K562 (cell line): ENCODE data around the gene SOX15. TPM values are rescaled to one million over a fixed set of nuclear protein-coding genes. Genes with fewer than 3 reads are reported as not detected.

ENCODE experiments used
- C11orf30 ChIP-seq: fragments of 450-650 bp; IDR thresholded peaks from 2 replicates; pipeline ENCODE4 v1.6.1; 2016; ENCODE audit warnings: low read depth, mild to moderate bottlenecking
- DNMT1 ChIP-seq: fragments of 450-650 bp; IDR thresholded peaks from 2 replicates; pipeline ENCODE4 v1.6.1; 2016; ENCODE audit warnings: antibody characterized with exemption, mild to moderate bottlenecking
- FOXJ3 ChIP-seq: sonication (generic); formaldehyde crosslinking; IDR thresholded peaks from 2 replicates; pipeline ENCODE4 v1.4.0; 2020; ENCODE audit warnings: mild to moderate bottlenecking, missing genetic modification reagents
- LCOR ChIP-seq: sonication (generic); formaldehyde crosslinking; IDR thresholded peaks from 2 replicates; pipeline ENCODE4 v1.8.0; 2022; ENCODE audit warnings: mild to moderate bottlenecking, missing genetic modification reagents
- MXI1 ChIP-seq: IDR thresholded peaks from 2 replicates; pipeline ENCODE4 v1.6.1; 2011; ENCODE audit warnings: low read depth, mild to moderate bottlenecking, improper control_type of control experiment, low read length
- NFE2L1 ChIP-seq: fragments of 450-650 bp; IDR thresholded peaks from 2 replicates; pipeline ENCODE4 v1.6.1; 2016; ENCODE audit warnings: missing genetic modification characterization, low read depth, mild to moderate bottlenecking, missing compliant biosample characterization, moderate library complexity, borderline replicate concordance
- NR2F6 ChIP-seq: fragments of 450-650 bp; formaldehyde crosslinking; IDR thresholded peaks from 2 replicates; pipeline ENCODE4 v1.4.0; 2020; ENCODE audit warnings: mild to moderate bottlenecking
- POLR2B ChIP-seq: fragments of 450-650 bp; IDR thresholded peaks from 2 replicates; pipeline ENCODE4 v1.6.1; 2018; ENCODE audit warnings: low read depth; ENCODE audit not compliant: partially characterized antibody
- RB1 ChIP-seq: fragments of 450-650 bp; IDR thresholded peaks from 2 replicates; pipeline ENCODE4 v1.6.1; 2017; ENCODE audit warnings: low read depth, mild to moderate bottlenecking
- SRSF1 ChIP-seq: fragments of 200-400 bp; formaldehyde crosslinking; IDR thresholded peaks from 2 replicates; pipeline ENCODE4 v1.6.1; 2017; ENCODE audit warnings: mild to moderate bottlenecking, low read depth, low read length, moderate library complexity
- STAT5B ChIP-seq: fragments of 250-450 bp; sonication (Bioruptor Pico); IDR thresholded peaks from 2 replicates; pipeline ENCODE4 v1.8.0; 2021; ENCODE audit warnings: mild to moderate bottlenecking, inconsistent platforms
- ZFP36 ChIP-seq: fragments of 150-350 bp; IDR thresholded peaks from 2 replicates; pipeline ENCODE4 v1.6.1; 2018; ENCODE audit warnings: low read length, low read depth; ENCODE audit not compliant: partially characterized antibody
- ZNF311 ChIP-seq: fragments of 250-450 bp; sonication (Bioruptor Pico); IDR thresholded peaks from 2 replicates; pipeline ENCODE4 v1.4.0; 2020; ENCODE audit warnings: mild to moderate bottlenecking, moderate library complexity
- ZNF668 ChIP-seq: fragments of 250-450 bp; sonication (Bioruptor Pico); IDR thresholded peaks from 2 replicates; pipeline ENCODE4 v1.8.0; 2022; ENCODE audit warnings: mild to moderate bottlenecking, inconsistent platforms
- polyA plus RNA-seq, 8 experiments: library from polyadenylated mRNA; depleted of rRNA in 4 of 8; stranded (reverse) in 5 of 8; unstranded in 3 of 8; fragments of >200 nt; fragmentation: Nextera tagmentation in 2 of 8; fragmentation: Illumina TruSeq in 1 of 8; extraction: Ambion mirVana in 2 of 8; extraction: Trizol in 1 of 8; gene quantifications; 2 replicates each; pipeline versions ENCODE4 v1.2.1 to v1.2.3, GENCODE V29; 2011 to 2014; ENCODE audit warnings: inconsistent platforms in 1 of 8, missing spikeins in 1 of 8
- total RNA-seq, 7 experiments: library from RNA; depleted of rRNA in 6 of 7; stranded (reverse); fragments of >200 nt in 6 of 7; fragmentation: Illumina TruSeq in 2 of 7; extraction: Trizol in 2 of 7; gene quantifications; 2 replicates each; pipeline versions ENCODE4 v1.2.1 to v1.2.3, GENCODE V29; 2011 to 2021; ENCODE audit warnings: low replicate concordance in 1 of 7
- TF ChIP-seq, protein P1 (sequence below): sonication (generic); formaldehyde crosslinking; IDR thresholded peaks from 2 replicates; pipeline ENCODE4 v1.8.1; 2023; ENCODE audit warnings: mild to moderate bottlenecking, missing genetic modification reagents
- TF ChIP-seq, protein P2 (sequence below): sonication (generic); formaldehyde crosslinking; IDR thresholded peaks from 2 replicates; pipeline ENCODE4 v1.8.0; 2022; ENCODE audit warnings: missing genetic modification reagents, mild to moderate bottlenecking, borderline replicate concordance
- TF ChIP-seq, protein P3 (sequence below): fragments of 250-450 bp; sonication (Bioruptor Pico); IDR thresholded peaks from 2 replicates; pipeline ENCODE4 v1.9.0; 2021; ENCODE audit warnings: mild to moderate bottlenecking
- TF ChIP-seq, protein P4 (sequence below): fragments of 250-450 bp; sonication (Bioruptor Pico); IDR thresholded peaks from 2 replicates; pipeline ENCODE4 v1.8.0; 2022; ENCODE audit warnings: moderate library complexity, mild to moderate bottlenecking, inconsistent platforms
- TF ChIP-seq, protein P5 (sequence below), 2 experiments: IDR thresholded peaks in 1 of 2; conservative IDR thresholded peaks in 1 of 2; 2 replicates each; pipeline ENCODE4 v1.6.1; 2016; ENCODE audit warnings: low read depth in 2 of 2, mild to moderate bottlenecking in 1 of 2, missing compliant biosample characterization in 1 of 2, missing genetic modification characterization in 1 of 2, moderate library complexity in 1 of 2

Gene SOX15
- total and polyA plus RNA-seq, 9 of the 15 experiments (the other 6 are each of a cell fraction or from before 2014, with no cell fraction given) = 0.07 to 0.33 (median 0.19) TPM; not detected in 5

DNA sequence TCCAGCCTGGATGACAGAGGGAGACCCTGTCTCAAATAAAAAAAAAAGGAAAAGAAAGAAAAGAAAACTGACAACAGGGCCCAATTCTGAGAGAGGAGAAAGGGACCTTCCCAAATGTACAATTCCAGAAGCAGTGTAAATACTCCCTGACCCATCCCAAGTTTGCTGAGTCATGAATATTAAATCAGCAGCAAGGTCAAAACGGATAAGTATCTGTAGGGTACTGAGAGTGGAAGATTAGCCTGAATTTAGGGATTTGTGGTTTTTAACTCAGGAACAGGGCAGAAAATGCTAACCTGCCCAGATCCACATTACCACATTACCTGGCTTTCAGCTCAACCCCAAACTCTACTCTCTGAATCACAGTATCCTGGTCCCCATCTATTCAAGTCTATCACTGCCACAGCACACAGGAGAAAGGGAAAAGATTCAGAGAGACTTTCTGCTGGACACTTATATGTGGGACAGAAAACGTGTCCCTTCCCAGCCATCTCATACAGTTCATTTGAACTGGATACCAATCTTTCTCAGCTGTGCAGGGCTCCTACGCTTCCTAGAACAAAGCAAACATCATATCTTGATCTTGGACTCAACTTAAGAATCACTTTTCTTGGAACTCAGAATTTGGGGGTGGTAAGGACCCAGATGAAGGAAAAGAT, 21.9 kb upstream of the SOX15 start (continued):
- TF ChIP-seq, protein P1, sequence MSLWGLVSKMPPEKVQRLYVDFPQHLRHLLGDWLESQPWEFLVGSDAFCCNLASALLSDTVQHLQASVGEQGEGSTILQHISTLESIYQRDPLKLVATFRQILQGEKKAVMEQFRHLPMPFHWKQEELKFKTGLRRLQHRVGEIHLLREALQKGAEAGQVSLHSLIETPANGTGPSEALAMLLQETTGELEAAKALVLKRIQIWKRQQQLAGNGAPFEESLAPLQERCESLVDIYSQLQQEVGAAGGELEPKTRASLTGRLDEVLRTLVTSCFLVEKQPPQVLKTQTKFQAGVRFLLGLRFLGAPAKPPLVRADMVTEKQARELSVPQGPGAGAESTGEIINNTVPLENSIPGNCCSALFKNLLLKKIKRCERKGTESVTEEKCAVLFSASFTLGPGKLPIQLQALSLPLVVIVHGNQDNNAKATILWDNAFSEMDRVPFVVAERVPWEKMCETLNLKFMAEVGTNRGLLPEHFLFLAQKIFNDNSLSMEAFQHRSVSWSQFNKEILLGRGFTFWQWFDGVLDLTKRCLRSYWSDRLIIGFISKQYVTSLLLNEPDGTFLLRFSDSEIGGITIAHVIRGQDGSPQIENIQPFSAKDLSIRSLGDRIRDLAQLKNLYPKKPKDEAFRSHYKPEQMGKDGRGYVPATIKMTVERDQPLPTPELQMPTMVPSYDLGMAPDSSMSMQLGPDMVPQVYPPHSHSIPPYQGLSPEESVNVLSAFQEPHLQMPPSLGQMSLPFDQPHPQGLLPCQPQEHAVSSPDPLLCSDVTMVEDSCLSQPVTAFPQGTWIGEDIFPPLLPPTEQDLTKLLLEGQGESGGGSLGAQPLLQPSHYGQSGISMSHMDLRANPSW (CRISPR knock-in tag) = no peak
- TF ChIP-seq MXI1 (no peak), NR2F6 (CRISPR knock-in tag) (no peak), LCOR (CRISPR knock-in tag) (no peak), RB1 (no peak), FOXJ3 (CRISPR knock-in tag) (no peak), SRSF1 (no peak), ZNF311 (CRISPR knock-in tag) (no peak), C11orf30 (peak; percentile 98), ZFP36 (no peak), STAT5B (CRISPR knock-in tag) (no peak), ZNF668 (no peak), POLR2B (no peak), DNMT1 (no peak), NFE2L1 (tag) (peak; percentile 72; the same call in 1 of the 2 replicates)
- TF ChIP-seq, protein P2, sequence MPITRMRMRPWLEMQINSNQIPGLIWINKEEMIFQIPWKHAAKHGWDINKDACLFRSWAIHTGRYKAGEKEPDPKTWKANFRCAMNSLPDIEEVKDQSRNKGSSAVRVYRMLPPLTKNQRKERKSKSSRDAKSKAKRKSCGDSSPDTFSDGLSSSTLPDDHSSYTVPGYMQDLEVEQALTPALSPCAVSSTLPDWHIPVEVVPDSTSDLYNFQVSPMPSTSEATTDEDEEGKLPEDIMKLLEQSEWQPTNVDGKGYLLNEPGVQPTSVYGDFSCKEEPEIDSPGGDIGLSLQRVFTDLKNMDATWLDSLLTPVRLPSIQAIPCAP (CRISPR knock-in tag) = no peak
- TF ChIP-seq, protein P3, sequence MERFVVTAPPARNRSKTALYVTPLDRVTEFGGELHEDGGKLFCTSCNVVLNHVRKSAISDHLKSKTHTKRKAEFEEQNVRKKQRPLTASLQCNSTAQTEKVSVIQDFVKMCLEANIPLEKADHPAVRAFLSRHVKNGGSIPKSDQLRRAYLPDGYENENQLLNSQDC = no peak
- TF ChIP-seq, protein P4, sequence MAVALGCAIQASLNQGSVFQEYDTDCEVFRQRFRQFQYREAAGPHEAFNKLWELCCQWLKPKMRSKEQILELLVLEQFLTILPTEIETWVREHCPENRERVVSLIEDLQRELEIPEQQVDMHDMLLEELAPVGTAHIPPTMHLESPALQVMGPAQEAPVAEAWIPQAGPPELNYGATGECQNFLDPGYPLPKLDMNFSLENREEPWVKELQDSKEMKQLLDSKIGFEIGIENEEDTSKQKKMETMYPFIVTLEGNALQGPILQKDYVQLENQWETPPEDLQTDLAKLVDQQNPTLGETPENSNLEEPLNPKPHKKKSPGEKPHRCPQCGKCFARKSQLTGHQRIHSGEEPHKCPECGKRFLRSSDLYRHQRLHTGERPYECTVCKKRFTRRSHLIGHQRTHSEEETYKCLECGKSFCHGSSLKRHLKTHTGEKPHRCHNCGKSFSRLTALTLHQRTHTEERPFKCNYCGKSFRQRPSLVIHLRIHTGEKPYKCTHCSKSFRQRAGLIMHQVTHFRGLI = no peak
- TF ChIP-seq, protein P5, sequence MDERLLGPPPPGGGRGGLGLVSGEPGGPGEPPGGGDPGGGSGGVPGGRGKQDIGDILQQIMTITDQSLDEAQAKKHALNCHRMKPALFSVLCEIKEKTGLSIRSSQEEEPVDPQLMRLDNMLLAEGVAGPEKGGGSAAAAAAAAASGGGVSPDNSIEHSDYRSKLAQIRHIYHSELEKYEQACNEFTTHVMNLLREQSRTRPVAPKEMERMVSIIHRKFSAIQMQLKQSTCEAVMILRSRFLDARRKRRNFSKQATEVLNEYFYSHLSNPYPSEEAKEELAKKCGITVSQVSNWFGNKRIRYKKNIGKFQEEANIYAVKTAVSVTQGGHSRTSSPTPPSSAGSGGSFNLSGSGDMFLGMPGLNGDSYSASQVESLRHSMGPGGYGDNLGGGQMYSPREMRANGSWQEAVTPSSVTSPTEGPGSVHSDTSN (CRISPR knock-in tag; IDR thresholded peaks at IDR 0.05; ENCODE audit: low read depth) = no peak
- TF ChIP-seq, protein P5 (tag; conservative IDR thresholded peaks at IDR 0.05; ENCODE audit: low read depth) = no peak
